Vagina (tissue), 2 donors: ENCODE measurements around the gene CELF5. TPM values are rescaled to one million over a fixed set of nuclear protein-coding genes. Genes with fewer than 3 reads are reported as not detected.

Experiments
- DNase-seq, 2 donors: peaks; one replicate each; pipeline ENCODE4 v3.0.0-alpha.2; 2017; ENCODE audit errors: extremely low spot score in 2 of 2
- H3K27ac ChIP-seq: fragments of 200-600 bp; sonication (generic); one replicate; pipeline ENCODE4 v1.5.1; 2019
- H3K27me3 ChIP-seq: fragments of 200-600 bp; sonication (generic); one replicate; pipeline ENCODE4 v1.5.1; 2019
- H3K36me3 ChIP-seq, 2 donors: fragments of 200-600 bp; sonication (generic); one replicate each; pipeline ENCODE4 v1.5.1; 2017 to 2019
- H3K4me1 ChIP-seq: fragments of 200-600 bp; sonication (generic); one replicate; pipeline ENCODE4 v1.5.1; 2019
- H3K4me3 ChIP-seq, 2 donors: fragments of 200-600 bp; sonication (generic); 1 replicate in 1 of 2; 2 replicates in 1 of 2; pipeline ENCODE4 v1.5.1; 2016 to 2019
- H3K9me3 ChIP-seq: fragments of 200-600 bp; sonication (generic); one replicate; pipeline ENCODE4 v1.5.1; 2019
- POLR2A ChIP-seq, 2 donors: fragments of 450-650 bp; IDR thresholded peaks; one replicate each; pipeline ENCODE4 v1.6.1; 2017; ENCODE audit warnings: antibody characterized with exemption in 2 of 2, mild to moderate bottlenecking in 2 of 2, moderate library complexity in 2 of 2
- POLR2AphosphoS5 ChIP-seq, 2 donors: sonication (generic); formaldehyde crosslinking; IDR thresholded peaks; one replicate each; pipeline ENCODE4 v1.9.0; 2017; ENCODE audit warnings: antibody characterized with exemption in 2 of 2, mild to moderate bottlenecking in 2 of 2, low read depth in 1 of 2; ENCODE audit not compliant: insufficient read depth in 1 of 2
- intact Hi-C: fragments of 100-400 bp; cut with DNase I; formaldehyde crosslinking; loops from one replicate; pipeline ENCODE4 v1.15.1; 2023
- total RNA-seq: library from RNA; depleted of rRNA; stranded (reverse); fragments of >200 nt; gene quantifications from one replicate; pipeline ENCODE4 v1.2.3, GENCODE V29; 2016
- TF ChIP-seq, protein P1 (sequence below), 3 experiments: fragments of 450-650 bp in 2 of 3; fragments of 200-600 bp in 1 of 3; sonication (generic) in 1 of 3; IDR thresholded peaks; one replicate each; pipeline ENCODE4 v1.5.1; 2017 to 2019; ENCODE audit warnings: antibody characterized with exemption in 3 of 3, mild to moderate bottlenecking in 2 of 3, moderate library complexity in 2 of 3

Gene CELF5
- total RNA-seq, 1 donor from 2014 or later: not detected

DNA sequence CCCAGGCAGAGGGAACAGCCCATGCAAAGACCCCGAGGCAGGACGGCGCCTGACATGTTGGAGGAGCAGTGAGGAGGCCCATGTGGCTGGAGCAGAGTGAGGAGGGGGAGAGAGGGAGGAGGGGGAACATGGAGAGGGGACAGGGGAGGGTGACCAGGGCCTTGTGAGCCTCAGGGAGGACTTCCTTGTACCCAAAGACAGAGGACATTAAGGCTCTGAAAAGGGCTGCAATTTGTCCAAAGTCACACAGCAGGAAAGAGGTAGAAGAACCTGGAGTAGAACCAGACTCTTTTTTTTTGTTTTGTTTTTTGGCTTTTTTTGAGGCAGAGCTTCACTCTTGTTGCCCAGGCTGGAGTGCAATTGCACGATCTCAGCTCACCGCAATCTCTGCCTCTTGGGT lies 67.2 kb downstream of the CELF5 start:
- Histone ChIP-seq H3K4me3 (no peak overlapping the region), H3K4me1 (no peaks in the 10 kb centered on the region), H3K27me3 (no peaks in the 10 kb centered on the region), H3K36me3 (no peaks in the 10 kb centered on the region), H3K9me3 (no peaks in the 10 kb centered on the region), H3K27ac (no peak overlapping the region)
- TF ChIP-seq, protein P1, sequence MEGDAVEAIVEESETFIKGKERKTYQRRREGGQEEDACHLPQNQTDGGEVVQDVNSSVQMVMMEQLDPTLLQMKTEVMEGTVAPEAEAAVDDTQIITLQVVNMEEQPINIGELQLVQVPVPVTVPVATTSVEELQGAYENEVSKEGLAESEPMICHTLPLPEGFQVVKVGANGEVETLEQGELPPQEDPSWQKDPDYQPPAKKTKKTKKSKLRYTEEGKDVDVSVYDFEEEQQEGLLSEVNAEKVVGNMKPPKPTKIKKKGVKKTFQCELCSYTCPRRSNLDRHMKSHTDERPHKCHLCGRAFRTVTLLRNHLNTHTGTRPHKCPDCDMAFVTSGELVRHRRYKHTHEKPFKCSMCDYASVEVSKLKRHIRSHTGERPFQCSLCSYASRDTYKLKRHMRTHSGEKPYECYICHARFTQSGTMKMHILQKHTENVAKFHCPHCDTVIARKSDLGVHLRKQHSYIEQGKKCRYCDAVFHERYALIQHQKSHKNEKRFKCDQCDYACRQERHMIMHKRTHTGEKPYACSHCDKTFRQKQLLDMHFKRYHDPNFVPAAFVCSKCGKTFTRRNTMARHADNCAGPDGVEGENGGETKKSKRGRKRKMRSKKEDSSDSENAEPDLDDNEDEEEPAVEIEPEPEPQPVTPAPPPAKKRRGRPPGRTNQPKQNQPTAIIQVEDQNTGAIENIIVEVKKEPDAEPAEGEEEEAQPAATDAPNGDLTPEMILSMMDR (IDR thresholded peaks at IDR 0.05): no peak
- TF ChIP-seq POLR2AphosphoS5 (IDR thresholded peaks at IDR 0.05; ENCODE audit: insufficient read depth in 1 of 2, low read depth in 1 of 2) (no peak), POLR2A (IDR thresholded peaks at IDR 0.05) (no peak)
- intact Hi-C loops: no loop called here
- DNase-seq: no peak

DNA sequence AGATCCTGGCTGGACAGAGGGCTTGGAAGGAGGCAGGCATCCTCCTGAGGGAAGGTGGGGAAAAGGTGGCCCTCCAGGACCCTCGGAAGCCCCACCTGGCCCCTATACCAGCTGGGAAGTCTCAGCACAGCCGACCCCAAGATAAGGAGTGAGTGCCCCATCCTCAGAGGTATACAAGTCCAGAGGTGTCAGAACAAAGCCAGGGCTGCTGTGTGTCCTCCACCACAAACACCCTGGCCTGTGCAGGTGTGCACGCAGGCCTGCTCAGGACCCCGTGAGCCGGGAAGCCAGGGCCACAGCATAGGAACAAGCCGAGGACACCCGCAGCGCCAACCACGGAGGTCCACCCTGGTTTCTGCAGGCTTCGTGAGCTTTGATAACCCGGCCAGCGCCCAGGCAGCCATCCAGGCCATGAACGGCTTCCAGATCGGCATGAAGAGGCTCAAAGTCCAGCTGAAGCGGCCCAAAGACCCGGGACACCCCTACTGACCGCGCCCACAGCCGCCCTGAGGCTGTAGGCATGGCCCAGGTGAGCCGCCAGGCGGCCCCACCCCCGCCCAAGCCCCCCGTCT lies 68.6 kb downstream of the CELF5 start:
- Histone ChIP-seq H3K4me3 (no peak overlapping the region), H3K27ac (no peak overlapping the region), H3K27me3 (no peaks in the 10 kb centered on the region), H3K9me3 (no peaks in the 10 kb centered on the region), H3K36me3 (no peaks in the 10 kb centered on the region), H3K4me1 (no peaks in the 10 kb centered on the region)
- intact Hi-C loops: no loop called here
- no peak for DNase-seq
- TF ChIP-seq, protein P1 (IDR thresholded peaks at IDR 0.05): no peak
- TF ChIP-seq POLR2A (IDR thresholded peaks at IDR 0.05) (no peak), POLR2AphosphoS5 (IDR thresholded peaks at IDR 0.05; ENCODE audit: insufficient read depth in 1 of 2, low read depth in 1 of 2) (no peak)

DNA sequence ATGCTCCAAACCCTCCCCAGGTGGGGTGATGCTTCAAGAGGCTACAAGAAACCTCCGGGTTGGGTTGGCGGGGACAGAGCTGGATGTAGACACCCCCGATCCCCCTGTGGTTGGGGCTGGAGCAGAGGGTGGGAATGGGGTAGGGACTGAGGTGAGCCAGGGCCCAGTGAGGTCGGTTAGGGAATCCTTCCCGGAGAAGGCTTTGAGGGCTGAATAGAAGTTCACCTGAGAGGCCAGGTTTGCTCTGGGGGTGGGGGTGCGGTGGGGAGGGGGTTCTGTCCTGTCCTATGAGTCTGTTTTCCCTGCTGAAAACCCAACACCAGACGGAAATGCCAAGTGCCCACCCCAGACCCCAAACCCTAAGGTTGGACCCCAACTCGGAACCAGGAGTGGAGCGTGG lies 69.1 kb downstream of the CELF5 start:
- intact Hi-C loops: no loop called here
- no peak overlapping the region for H3K27ac ChIP-seq

DNA sequence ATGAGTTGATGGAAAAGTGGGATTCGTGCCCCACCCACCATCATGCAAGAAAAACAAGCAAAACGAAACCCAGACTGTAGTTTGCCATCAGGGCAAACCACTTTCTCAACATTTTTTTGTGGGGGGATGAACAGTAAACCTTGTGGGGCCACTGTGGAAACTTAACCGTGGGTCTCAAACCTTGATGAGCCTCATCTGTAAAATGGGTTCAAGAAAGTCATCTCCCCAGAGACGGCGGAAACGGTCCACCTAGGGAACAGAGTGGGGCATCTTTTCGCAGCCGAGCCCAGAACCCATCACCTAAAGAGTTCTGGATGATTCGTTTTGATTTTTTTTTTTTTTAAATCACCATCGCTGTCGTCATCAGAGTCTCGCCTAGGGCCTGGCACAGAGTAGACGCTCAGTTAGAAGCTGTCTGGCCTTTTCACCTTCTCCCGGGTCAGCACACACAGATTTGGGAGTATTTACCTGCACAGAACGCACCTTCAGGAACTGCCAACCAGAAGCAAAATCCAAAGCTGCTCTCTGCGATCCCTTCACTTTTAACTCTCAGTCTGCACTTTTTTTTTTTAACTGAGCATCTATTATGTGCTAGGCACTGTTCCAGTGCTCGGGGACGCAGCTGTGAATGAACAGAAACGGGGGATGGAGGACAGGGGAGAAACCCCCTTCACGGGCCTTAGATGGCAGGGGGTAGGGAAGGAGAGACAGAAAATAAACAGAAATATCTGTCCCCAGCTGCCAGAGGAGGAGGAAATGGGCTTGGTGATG lies 69.8 kb downstream of the CELF5 start:
- Histone ChIP-seq H3K27ac (no peak overlapping the region), H3K36me3 (no peaks in the 10 kb centered on the region), H3K27me3 (no peaks in the 10 kb centered on the region), H3K4me1 (no peaks in the 10 kb centered on the region), H3K4me3 (no peak overlapping the region), H3K9me3 (no peaks in the 10 kb centered on the region)
- TF ChIP-seq, protein P1 (IDR thresholded peaks at IDR 0.05): no peak
- TF ChIP-seq POLR2A (IDR thresholded peaks at IDR 0.05) (no peak), POLR2AphosphoS5 (IDR thresholded peaks at IDR 0.05; ENCODE audit: insufficient read depth in 1 of 2, low read depth in 1 of 2) (no peak)
- DNase-seq: no peak
- intact Hi-C loops: no loop called here

More for the DNA sequence above, 69.1 kb downstream of the CELF5 start:
- Histone ChIP-seq H3K4me1 (no peaks in the 10 kb centered on the region), H3K9me3 (no peaks in the 10 kb centered on the region), H3K27me3 (no peaks in the 10 kb centered on the region), H3K36me3 (no peaks in the 10 kb centered on the region), H3K4me3 (no peak overlapping the region)
- no peak for DNase-seq
- TF ChIP-seq, protein P1 (IDR thresholded peaks at IDR 0.05): no peak
- TF ChIP-seq POLR2A (IDR thresholded peaks at IDR 0.05) (no peak), POLR2AphosphoS5 (IDR thresholded peaks at IDR 0.05; ENCODE audit: insufficient read depth in 1 of 2, low read depth in 1 of 2) (no peak)

DNA sequence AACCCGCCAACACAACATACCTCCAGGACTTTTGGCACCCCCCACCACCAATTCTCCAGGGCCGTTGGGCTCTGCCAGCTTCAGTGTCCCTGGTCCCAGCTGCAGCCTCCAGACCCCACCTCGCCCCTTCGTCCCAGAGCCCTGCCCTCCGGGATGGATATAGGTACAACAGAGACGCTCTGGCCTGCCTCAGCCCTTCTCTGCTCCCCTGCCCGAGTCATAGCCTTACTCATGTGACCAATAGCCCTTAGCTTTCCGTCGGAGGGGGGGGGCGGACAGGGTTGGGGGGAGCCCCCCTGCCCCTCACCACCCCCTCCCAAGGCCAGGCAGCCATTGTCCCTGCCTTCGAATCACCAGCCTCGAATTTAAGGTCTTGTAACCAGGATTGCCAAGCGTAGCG lies 71.1 kb downstream of the CELF5 start:
- Histone ChIP-seq H3K4me1 (no peaks in the 10 kb centered on the region), H3K27ac (no peak overlapping the region), H3K27me3 (no peaks in the 10 kb centered on the region), H3K36me3 (no peaks in the 10 kb centered on the region), H3K9me3 (no peaks in the 10 kb centered on the region), H3K4me3 (no peak overlapping the region)
- TF ChIP-seq POLR2AphosphoS5 (IDR thresholded peaks at IDR 0.05; ENCODE audit: insufficient read depth in 1 of 2, low read depth in 1 of 2) (no peak), POLR2A (IDR thresholded peaks at IDR 0.05) (no peak)
- TF ChIP-seq, protein P1 (IDR thresholded peaks at IDR 0.05): no peak
- no peak for DNase-seq
- intact Hi-C loops: no loop called here
